HG03558 (cell line): Measurements from ENCODE around the gene GALR1.
A peak's percentile ranks its signal among the peaks of the same experiment; 100 is the strongest.
"Not testable (repeated sequence)": the region's sequence is repeated elsewhere in the genome, so short reads cannot be mapped to it uniquely, and the experiment has no call there.

Experiments
- ATAC-seq: cut with Tn5 transposase; IDR thresholded peaks from one replicate; pipeline ENCODE4 v1.9.1; 2021; ENCODE audit warnings: moderate number of reproducible peaks; ENCODE audit not compliant: unreplicated experiment; ENCODE audit errors: extremely low read depth

Gene GALR1

GRCh38 chr18:77249569-77250500, at the start of gene GALR1:
TSS of gene GALR1 (plus strand) at chr18:77249848. CDS start at chr18:77250549, 701 bp downstream.
- ATAC-seq, result no peak

- ATAC-seq, result no peak
These were observed 48.1 kb upstream of the GALR1 start for GRCh38 chr18:77201506-77201905.

- no peak for ATAC-seq
These were observed 47.3 kb upstream of the GALR1 start for GRCh38 chr18:77202329-77202728.

- no peak for ATAC-seq
These were observed 46.6 kb upstream of the GALR1 start for GRCh38 chr18:77203071-77203470.

- ATAC-seq, result no peak
These were observed 45.8 kb upstream of the GALR1 start for GRCh38 chr18:77203851-77204250.

GRCh38 chr18:77205769-77206168, 43.9 kb upstream of the GALR1 start:
- ATAC-seq, result peak; percentile 30

GRCh38 chr18:77206676-77207374, 42.8 kb upstream of the GALR1 start:
- ATAC-seq, result no peak

- ATAC-seq, result no peak
These were observed 42.1 kb upstream of the GALR1 start for GRCh38 chr18:77207540-77207939.

GRCh38 chr18:77208964-77209363, 40.7 kb upstream of the GALR1 start:
- ATAC-seq, result no peak

GRCh38 chr18:77209587-77209986, 40.1 kb upstream of the GALR1 start:
- ATAC-seq, result no peak

- no peak for ATAC-seq
These were observed 39.4 kb upstream of the GALR1 start for GRCh38 chr18:77210249-77210648.

- no peak for ATAC-seq
These were observed 31.0 kb upstream of the GALR1 start for GRCh38 chr18:77218642-77219041.

GRCh38 chr18:77220726-77221125, 28.9 kb upstream of the GALR1 start:
- no peak for ATAC-seq

GRCh38 chr18:77222464-77222863, 27.2 kb upstream of the GALR1 start:
- ATAC-seq, result no peak

GRCh38 chr18:77223221-77223639, 26.4 kb upstream of the GALR1 start:
- no peak for ATAC-seq

GRCh38 chr18:77223653-77224052, 26.0 kb upstream of the GALR1 start:
- ATAC-seq, result no peak

- no peak for ATAC-seq
These were observed 19.0 kb upstream of the GALR1 start for GRCh38 chr18:77230645-77231044.

- no peak for ATAC-seq
These were observed 14.9 kb upstream of the GALR1 start for GRCh38 chr18:77234504-77235365.

GRCh38 chr18:77239285-77239684, 10.4 kb upstream of the GALR1 start:
- not testable (repeated sequence) for ATAC-seq

GRCh38 chr18:77248873-77249568, 627 bp upstream of the GALR1 start:
- ATAC-seq, result no peak
